IMR-90 (cell line): ENCODE data around the gene NKAIN1. TPM values are rescaled to one million over a fixed set of nuclear protein-coding genes. Genes with fewer than 3 reads are reported as not detected.

ENCODE experiments used
- ATAC-seq: fragments of 200-7000 bp; cut with Tn5 transposase; 2 replicates; pipeline ENCODE4 v1.9.1; 2020; ENCODE audit warnings: low read depth, mild to moderate bottlenecking, moderate library complexity
- BruUV-seq: library from RNA; stranded (reverse); fragments of 400-500 nt; replicated peaks from 2 replicates; lab custom pipeline; 2021; lab: Mats Ljungman, UMichigan
- CTCF ChIA-PET: fragments of 300-600 bp; formaldehyde crosslinking; extraction: SDS; loops from one replicate; lab custom pipeline; 2021; ENCODE audit warnings: antibody characterized with exemption; lab: Yijun Ruan, JAX
- POLR2A ChIA-PET: fragments of 300-600 bp; sonication (Branson Sonifier 250); formaldehyde crosslinking; loops from one replicate; lab custom pipeline; 2022; ENCODE audit warnings: antibody characterized with exemption; ENCODE audit not compliant: unreplicated experiment; lab: Charles Lee
- DNase-seq: peaks from one replicate; pipeline ENCODE4 v3.0.0; 2013
- H2AFZ ChIP-seq: replicated peaks from 2 replicates; pipeline ENCODE3; 2013; ENCODE audit warnings: low read length, mild to moderate bottlenecking; ENCODE audit not compliant: poor library complexity
- H2AK5ac ChIP-seq: 2 replicates; pipeline ENCODE4 v1.6.1; 2013; ENCODE audit warnings: low read depth, low read length, inconsistent platforms
- H2AK9ac ChIP-seq: replicated peaks from 2 replicates; pipeline ENCODE3; 2013; ENCODE audit warnings: mild to moderate bottlenecking, low read depth, low read length, moderate library complexity; ENCODE audit not compliant: poor library complexity
- H2BK120ac ChIP-seq: 2 replicates; pipeline ENCODE4 v1.6.1; 2013; ENCODE audit warnings: low read depth, low read length, inconsistent platforms
- H2BK15ac ChIP-seq: 3 replicates; pipeline ENCODE4 v1.6.1; 2013; ENCODE audit warnings: low read depth, low read length, inconsistent platforms
- H2BK20ac ChIP-seq: 2 replicates; pipeline ENCODE4 v1.6.1; 2013; ENCODE audit warnings: low read depth, mild to moderate bottlenecking, inconsistent platforms, low read length, moderate library complexity
- H2BK5ac ChIP-seq: 2 replicates; pipeline ENCODE4 v1.6.1; 2013; ENCODE audit warnings: mild to moderate bottlenecking, low read depth, low read length, inconsistent platforms; ENCODE audit not compliant: poor library complexity, severe bottlenecking
- H3K14ac ChIP-seq: replicated peaks from 2 replicates; pipeline ENCODE4 v1.6.1; 2013; ENCODE audit warnings: low read depth, low read length, inconsistent platforms
- H3K18ac ChIP-seq: 2 replicates; pipeline ENCODE4 v1.6.1; 2013; ENCODE audit warnings: low read depth, low read length, control low read depth
- H3K23ac ChIP-seq: 2 replicates; pipeline ENCODE4 v1.6.1; 2013; ENCODE audit warnings: low read depth, low read length, inconsistent platforms
- H3K27ac ChIP-seq: 2 replicates; pipeline ENCODE4 v1.5.1; 2013; ENCODE audit warnings: mild to moderate bottlenecking, control low read depth, low read length; ENCODE audit not compliant: insufficient read depth
- H3K27me3 ChIP-seq: 2 replicates; pipeline ENCODE4 v1.6.1; 2013; ENCODE audit warnings: low read length; ENCODE audit not compliant: control insufficient read depth, insufficient read depth
- H3K36me3 ChIP-seq: 2 replicates; pipeline ENCODE4 v1.6.1; 2013; ENCODE audit warnings: low read length, mixed read lengths; ENCODE audit not compliant: control insufficient read depth, insufficient read depth
- H3K4ac ChIP-seq: 2 replicates; pipeline ENCODE4 v1.6.1; 2013; ENCODE audit warnings: low read depth, low read length, inconsistent platforms
- H3K4me1 ChIP-seq: 2 replicates; pipeline ENCODE4 v1.6.1; 2013; ENCODE audit warnings: low read length, mixed read lengths; ENCODE audit not compliant: control insufficient read depth, insufficient read depth
- H3K4me2 ChIP-seq: 2 replicates; pipeline ENCODE4 v1.6.1; 2013; ENCODE audit warnings: low read depth, mild to moderate bottlenecking, control low read depth, low read length, moderate library complexity
- H3K4me3 ChIP-seq: 2 replicates; pipeline ENCODE4 v1.5.1; 2013; ENCODE audit warnings: low read depth, mild to moderate bottlenecking, control low read depth, low read length, moderate library complexity; ENCODE audit not compliant: insufficient read depth
- H3K56ac ChIP-seq: 2 replicates; pipeline ENCODE4 v1.6.1; 2013; ENCODE audit warnings: low read length, inconsistent platforms; ENCODE audit not compliant: insufficient read depth; ENCODE audit errors: extremely low read depth
- H3K79me1 ChIP-seq, 2 experiments: 2 replicates each; pipeline ENCODE4 v1.6.1; 2013; ENCODE audit warnings: low read length in 2 of 2, inconsistent platforms in 1 of 2, low read depth in 1 of 2
- H3K9ac ChIP-seq: 2 replicates; pipeline ENCODE4 v1.6.1; 2013; ENCODE audit warnings: low read depth, low read length, control low read depth
- H3K9me1 ChIP-seq: 2 replicates; pipeline ENCODE4 v1.6.1; 2013; ENCODE audit warnings: low read length, inconsistent platforms; ENCODE audit not compliant: insufficient read depth
- H3K9me3 ChIP-seq: 2 replicates; pipeline ENCODE4 v1.6.1; 2013; ENCODE audit warnings: low read length; ENCODE audit not compliant: control insufficient read depth, insufficient read depth
- H4K20me1 ChIP-seq: 2 replicates; pipeline ENCODE4 v1.6.1; 2013; ENCODE audit warnings: low read length, inconsistent platforms; ENCODE audit not compliant: insufficient read depth
- H4K5ac ChIP-seq: 2 replicates; pipeline ENCODE4 v1.6.1; 2013; ENCODE audit warnings: mild to moderate bottlenecking, low read depth, low read length, control low read depth
- H4K8ac ChIP-seq, 2 experiments: 2 replicates each; pipeline ENCODE4 v1.6.1; 2013; ENCODE audit warnings: low read depth in 2 of 2, low read length in 2 of 2, control low read depth in 1 of 2, inconsistent platforms in 1 of 2
- H4K91ac ChIP-seq: 2 replicates; pipeline ENCODE4 v1.6.1; 2013; ENCODE audit warnings: low read depth, low read length, inconsistent platforms; ENCODE audit not compliant: insufficient read depth
- BHLHE40 ChIP-seq: fragments of 150-350 bp; IDR thresholded peaks from 2 replicates; pipeline ENCODE4 v1.6.1; 2016; ENCODE audit warnings: mild to moderate bottlenecking, low read depth, low read length
- CEBPB ChIP-seq: IDR thresholded peaks from 2 replicates; pipeline ENCODE4 v1.6.1; 2012; ENCODE audit warnings: low read depth, low read length, improper control_type of control experiment
- CHD1 ChIP-seq: IDR thresholded peaks from 2 replicates; pipeline ENCODE4 v1.6.1; 2012; ENCODE audit warnings: low read depth, low read length, improper control_type of control experiment
- CTCF ChIP-seq: conservative IDR thresholded peaks from 2 replicates; pipeline ENCODE4 v1.5.1; 2012; ENCODE audit warnings: mild to moderate bottlenecking, low read depth, low read length, improper control_type of control experiment
- ELK1 ChIP-seq: fragments of 150-350 bp; IDR thresholded peaks from 2 replicates; pipeline ENCODE4 v1.6.1; 2016; ENCODE audit warnings: low read depth, mild to moderate bottlenecking, low read length, moderate library complexity, borderline replicate concordance
- FOS ChIP-seq: fragments of 150-350 bp; IDR thresholded peaks from 2 replicates; pipeline ENCODE4 v1.6.1; 2016; ENCODE audit warnings: low read depth, low read length
- MAFK ChIP-seq: IDR thresholded peaks from 2 replicates; pipeline ENCODE4 v1.6.1; 2012; ENCODE audit warnings: low read depth, low read length, improper control_type of control experiment
- MAZ ChIP-seq: IDR thresholded peaks from 2 replicates; pipeline ENCODE4 v1.6.1; 2012; ENCODE audit warnings: low read depth, mild to moderate bottlenecking, low read length, improper control_type of control experiment, moderate library complexity, borderline replicate concordance
- MXI1 ChIP-seq: IDR thresholded peaks from 2 replicates; pipeline ENCODE4 v1.6.1; 2012; ENCODE audit warnings: low read depth, mild to moderate bottlenecking, low read length, moderate library complexity, borderline replicate concordance
- NFE2L2 ChIP-seq: fragments of 150-350 bp; IDR thresholded peaks from 2 replicates; pipeline ENCODE4 v1.6.1; 2016; ENCODE audit warnings: low read depth, mild to moderate bottlenecking, low read length
- POLR2A ChIP-seq: IDR thresholded peaks from 2 replicates; pipeline ENCODE4 v1.6.1; 2012; ENCODE audit warnings: mild to moderate bottlenecking, low read depth, low read length
- RAD21 ChIP-seq: IDR thresholded peaks from 2 replicates; pipeline ENCODE4 v1.6.1; 2012; ENCODE audit warnings: low read length, improper control_type of control experiment
- RCOR1 ChIP-seq: IDR thresholded peaks from 2 replicates; pipeline ENCODE4 v1.6.1; 2012; ENCODE audit warnings: mild to moderate bottlenecking, low read length, improper control_type of control experiment; ENCODE audit not compliant: insufficient replicate concordance
- RFX5 ChIP-seq: IDR thresholded peaks from 2 replicates; pipeline ENCODE4 v1.8.0; 2012; ENCODE audit warnings: low read depth, mild to moderate bottlenecking, low read length, moderate library complexity
- SMC3 ChIP-seq: fragments of 150-350 bp; IDR thresholded peaks from 2 replicates; pipeline ENCODE4 v1.6.1; 2016; ENCODE audit warnings: low read depth, mild to moderate bottlenecking, antibody characterized with exemption, low read length, moderate library complexity
- USF2 ChIP-seq: fragments of 150-350 bp; IDR thresholded peaks from 2 replicates; pipeline ENCODE4 v1.6.1; 2017; ENCODE audit warnings: mild to moderate bottlenecking, antibody characterized with exemption, low read length, low read depth
- WGBS, 2 experiments: methylation state at CpG; one replicate each; pipeline versions ENCODE4 v1.1.5 to v1.1.7; 2013; ENCODE audit warnings: missing lambda C conversion rate in 2 of 2; ENCODE audit not compliant: insufficient read length in 1 of 2; ENCODE audit errors: extremely low coverage in 2 of 2; 5-methylcytosine and 5-hydroxymethylcytosine counted together
- dilution Hi-C: fragments of 300-500 bp; cut with HindIII; formaldehyde crosslinking; loops from one replicate; pipeline ENCODE4 v1.14.3; 2018; ENCODE audit warnings: low sequenced_read_pairs; ENCODE audit not compliant: unreplicated experiment
- in situ Hi-C: fragments of 300-500 bp; cut with MboI; formaldehyde crosslinking; loops from 3 replicates; pipeline ENCODE4 v1.14.3; 2019; ENCODE audit warnings: low sequenced_read_pairs, inconsistent platforms, mixed read lengths
- intact Hi-C: fragments of 100-400 bp; cut with micrococcal nuclease; formaldehyde crosslinking; loops from 2 replicates; pipeline ENCODE4 v1.10.0; 2022
- polyA plus RNA-seq, 3 experiments: library from polyadenylated mRNA; depleted of rRNA; stranded (reverse); fragments of >200 nt; gene quantifications; 2 replicates each; pipeline ENCODE4 v1.2.3, GENCODE V29; 2012; ENCODE audit warnings: low replicate concordance in 1 of 3
- total RNA-seq: library from RNA; depleted of rRNA; stranded (reverse); fragments of >200 nt; gene quantifications from 2 replicates; pipeline ENCODE4 v1.2.3, GENCODE V29; 2012

Gene NKAIN1
- total and polyA plus RNA-seq, 2 of the 4 experiments (the other 2 are of a cell fraction) = under 0.01 to 0.09 TPM

GRCh38 chr1:31216016-31216415 is 23.7 kb downstream of the NKAIN1 start:
- H3K4me3 ChIP-seq = no peak overlapping the region
- peak overlapping the region; percentile 43 for H2AFZ ChIP-seq
- no peaks in the 10 kb centered on the region for H3K36me3 ChIP-seq
- dilution Hi-C loops = no loop called here
- H4K20me1 ChIP-seq = no peaks in the 10 kb centered on the region
- H3K27ac ChIP-seq = no peak overlapping the region
- H2AK9ac ChIP-seq = no peak overlapping the region
- POLR2A ChIA-PET = no interaction called here
- in situ Hi-C loops = no loop called here
- no peak overlapping the region for H2BK15ac ChIP-seq
- no peak overlapping the region for H2BK120ac ChIP-seq
- no peak overlapping the region for H3K4me2 ChIP-seq
- WGBS, 2 experiments = no CpG with 5 or more reads among the region's 10 CpGs
- peaks cover 25% of the 10 kb centered on the region for H3K27me3 ChIP-seq
- peak; percentile 17 for DNase-seq
- intact Hi-C loops = no loop called here
- H3K56ac ChIP-seq = no peak overlapping the region
- no peak overlapping the region for H4K5ac ChIP-seq
- no peak overlapping the region for H4K91ac ChIP-seq
- H3K79me1 ChIP-seq = no peaks in the 10 kb centered on the region
- no peak overlapping the region for H3K14ac ChIP-seq
- H3K9me3 ChIP-seq = peaks cover 3% of the 10 kb centered on the region
- no peaks in the 10 kb centered on the region for H3K4me1 ChIP-seq
- H2AK5ac ChIP-seq = no peak overlapping the region
- H3K23ac ChIP-seq = no peak overlapping the region
- no peaks in the 10 kb centered on the region for H3K9me1 ChIP-seq
- H3K18ac ChIP-seq = no peak overlapping the region
- no TSS peak for BruUV-seq
- H2BK20ac ChIP-seq = no peak overlapping the region
- H3K4ac ChIP-seq = no peak overlapping the region
- H2BK5ac ChIP-seq = no peak overlapping the region
- H3K9ac ChIP-seq = no peak overlapping the region
- no peak overlapping the region for H4K8ac ChIP-seq
- ATAC-seq = no peak
- CTCF ChIA-PET = no interaction called here
- TF ChIP-seq NFE2L2 = no peak
- TF ChIP-seq BHLHE40 = no peak
- TF ChIP-seq POLR2A = no peak
- no peak for TF ChIP-seq RCOR1
- TF ChIP-seq FOS = no peak
- no peak for TF ChIP-seq RAD21
- TF ChIP-seq ELK1 = no peak
- no peak for TF ChIP-seq SMC3
- TF ChIP-seq USF2 = no peak
- TF ChIP-seq MXI1 = no peak
- TF ChIP-seq CEBPB = no peak
- TF ChIP-seq MAFK = no peak
- no peak for TF ChIP-seq RFX5
- no peak for TF ChIP-seq CTCF
- TF ChIP-seq MAZ = no peak
- no peak for TF ChIP-seq CHD1
